HG03025 (cell line): ENCODE results near the gene FBRSL1.

Source experiments
- ATAC-seq: cut with Tn5 transposase; IDR thresholded peaks from one replicate; pipeline ENCODE4 v1.9.1; 2021; ENCODE audit warnings: mild to moderate bottlenecking, moderate library complexity; ENCODE audit not compliant: unreplicated experiment, low FRiP score

FBRSL1 gene

GRCh38 chr12:132507656-132508490 is 17.9 kb downstream of the FBRSL1 start:
- ATAC-seq: no peak

- ATAC-seq: no peak
These were observed 18.5 kb downstream of the FBRSL1 start for GRCh38 chr12:132508491-132508740.

- ATAC-seq: no peak
These were observed 19.1 kb downstream of the FBRSL1 start for GRCh38 chr12:132508860-132509732.

- no peak for ATAC-seq
These were observed 20.3 kb downstream of the FBRSL1 start for GRCh38 chr12:132510111-132510724.

- no peak for ATAC-seq
These were observed 21.0 kb downstream of the FBRSL1 start for GRCh38 chr12:132510746-132511477.

GRCh38 chr12:132511516-132512196 is 21.7 kb downstream of the FBRSL1 start:
- ATAC-seq: no peak

GRCh38 chr12:132512197-132513069 is 22.5 kb downstream of the FBRSL1 start:
- ATAC-seq: no peak

- no peak for ATAC-seq
These were observed 23.1 kb downstream of the FBRSL1 start for GRCh38 chr12:132513070-132513398.

- ATAC-seq: no peak
These were observed 23.6 kb downstream of the FBRSL1 start for GRCh38 chr12:132513458-132514135.

GRCh38 chr12:132514216-132514820 is 24.4 kb downstream of the FBRSL1 start:
- no peak for ATAC-seq

- ATAC-seq: no peak
These were observed 24.9 kb downstream of the FBRSL1 start for GRCh38 chr12:132514838-132515237.

GRCh38 chr12:132516095-132517012 is 26.4 kb downstream of the FBRSL1 start:
- no peak for ATAC-seq

GRCh38 chr12:132517013-132517739 is 27.2 kb downstream of the FBRSL1 start:
- ATAC-seq: no peak

GRCh38 chr12:132517740-132518100 is 27.8 kb downstream of the FBRSL1 start:
- no peak for ATAC-seq

- no peak for ATAC-seq
These were observed 28.5 kb downstream of the FBRSL1 start for GRCh38 chr12:132518354-132518992.
